Measurements from ENCODE around the gene AQP12A. TPM values are rescaled to one million over a fixed set of nuclear protein-coding genes. Genes with fewer than 3 reads are reported as not detected.

AQP12A gene
- total RNA-seq, 1 donor from 2014 or later: not detected

GRCh38 chr2:240663546-240664190 is 28.0 kb upstream of the AQP12A start:
- TF ChIP-seq CTCF (IDR thresholded peaks at IDR 0.05; ENCODE audit: unreplicated experiment): no peak
- Mint-ChIP-seq H3K9me3 (peaks cover 12% of the 10 kb centered on the region), H3K27ac (no peak overlapping the region), H3K4me1 (no peaks in the 10 kb centered on the region), H3K4me3 (no peak overlapping the region), H3K36me3 (no peaks in the 10 kb centered on the region), H3K27me3 (ENCODE audit: low read depth) (peaks cover 56% of the 10 kb centered on the region)
- DNase-seq (ENCODE audit: low spot score in 2 of 2, unreplicated experiment in 2 of 2): no peak

GRCh38 chr2:240664622-240665021 is 27.0 kb upstream of the AQP12A start:
- Mint-ChIP-seq H3K4me1 (no peaks in the 10 kb centered on the region), H3K4me3 (no peak overlapping the region), H3K27me3 (ENCODE audit: low read depth) (peaks cover 51% of the 10 kb centered on the region), H3K27ac (no peak overlapping the region), H3K36me3 (no peaks in the 10 kb centered on the region), H3K9me3 (peaks cover 12% of the 10 kb centered on the region)
- no peak for TF ChIP-seq CTCF (IDR thresholded peaks at IDR 0.05; ENCODE audit: unreplicated experiment)
- DNase-seq (ENCODE audit: low spot score in 2 of 2, unreplicated experiment in 2 of 2): no peak

- H3K4me1 Mint-ChIP-seq: peaks cover 5% of the 10 kb centered on the region
- no peak for TF ChIP-seq CTCF (IDR thresholded peaks at IDR 0.05; ENCODE audit: unreplicated experiment)
- no peaks in the 10 kb centered on the region for H3K36me3 Mint-ChIP-seq
- DNase-seq (ENCODE audit: low spot score in 2 of 2, unreplicated experiment in 2 of 2): no peak
- peaks cover 55% of the 10 kb centered on the region for H3K27me3 Mint-ChIP-seq (ENCODE audit: low read depth)
- no peaks in the 10 kb centered on the region for H3K9me3 Mint-ChIP-seq
- no peak overlapping the region for H3K27ac Mint-ChIP-seq
- H3K4me3 Mint-ChIP-seq: no peak overlapping the region
Measured at GRCh38 chr2:240670402-240670801, 21.3 kb upstream of the AQP12A start.

- TF ChIP-seq CTCF (IDR thresholded peaks at IDR 0.05; ENCODE audit: unreplicated experiment): no peak
- Mint-ChIP-seq H3K4me3 (no peak overlapping the region), H3K27me3 (ENCODE audit: low read depth) (peaks cover 51% of the 10 kb centered on the region), H3K4me1 (peaks cover 5% of the 10 kb centered on the region), H3K27ac (no peak overlapping the region), H3K9me3 (no peaks in the 10 kb centered on the region), H3K36me3 (no peaks in the 10 kb centered on the region)
- no peak for DNase-seq (ENCODE audit: low spot score in 2 of 2, unreplicated experiment in 2 of 2)
Measured at GRCh38 chr2:240670950-240671349, 20.7 kb upstream of the AQP12A start.

GRCh38 chr2:240672076-240672700 is 19.5 kb upstream of the AQP12A start:
- Mint-ChIP-seq H3K4me1 (peaks cover 5% of the 10 kb centered on the region), H3K9me3 (no peaks in the 10 kb centered on the region), H3K4me3 (no peak overlapping the region), H3K27ac (no peak overlapping the region), H3K27me3 (ENCODE audit: low read depth) (peaks cover 40% of the 10 kb centered on the region), H3K36me3 (no peaks in the 10 kb centered on the region)
- DNase-seq (ENCODE audit: low spot score in 2 of 2, unreplicated experiment in 2 of 2): no peak
- TF ChIP-seq CTCF (IDR thresholded peaks at IDR 0.05; ENCODE audit: unreplicated experiment): no peak

All from mesothelial cell of epicardium (in vitro differentiated cells).